Thymus (tissue), 11 donors: Measurements from ENCODE around the gene ADAMTS14. TPM values are rescaled to one million over a fixed set of nuclear protein-coding genes. Genes with fewer than 3 reads are reported as not detected.

ENCODE experiments used
- DNase-seq, 9 donors: peaks; one replicate each; pipeline ENCODE4 v3.0.0-alpha.2; 2013; ENCODE audit warnings: low spot score in 9 of 9, low read depth in 6 of 9, missing footprints in 1 of 9
- H3K27ac ChIP-seq, 2 donors: one replicate each; pipeline ENCODE4 v1.5.1; 2013; ENCODE audit warnings: control low read depth in 1 of 2, low read depth in 1 of 2, low read length in 1 of 2, mild to moderate bottlenecking in 1 of 2, moderate library complexity in 1 of 2
- H3K27me3 ChIP-seq, 2 donors: one replicate each; pipeline ENCODE4 v1.5.1; 2013; ENCODE audit warnings: low read length in 1 of 2; ENCODE audit not compliant: control insufficient read depth in 2 of 2, insufficient read depth in 1 of 2
- H3K36me3 ChIP-seq, 2 donors: one replicate each; pipeline ENCODE4 v1.5.1; 2013; ENCODE audit warnings: low read length in 1 of 2, mild to moderate bottlenecking in 1 of 2, moderate library complexity in 1 of 2; ENCODE audit not compliant: control insufficient read depth in 2 of 2, insufficient read depth in 2 of 2
- H3K4me1 ChIP-seq, 2 donors: one replicate each; pipeline ENCODE4 v1.5.1; 2013; ENCODE audit warnings: low read length in 2 of 2; ENCODE audit not compliant: control insufficient read depth in 2 of 2, insufficient read depth in 2 of 2
- H3K4me3 ChIP-seq, 2 donors: one replicate each; pipeline ENCODE4 v1.5.1; 2013; ENCODE audit warnings: low read length in 2 of 2, control low read depth in 1 of 2, mild to moderate bottlenecking in 1 of 2
- H3K9me3 ChIP-seq, 2 donors: one replicate each; pipeline ENCODE4 v1.5.1; 2013; ENCODE audit warnings: low read length in 1 of 2, mild to moderate bottlenecking in 1 of 2; ENCODE audit not compliant: control insufficient read depth in 2 of 2, insufficient read depth in 1 of 2
- WGBS: extraction: QIAGEN DNeasy Blood & Tissue Kit; methylation state at CpG from one replicate; pipeline ENCODE4 v1.1.7; 2013; 5-methylcytosine and 5-hydroxymethylcytosine counted together
- polyA plus RNA-seq: library from polyadenylated mRNA; stranded (reverse); fragments of 200-250 nt; gene quantifications from one replicate; pipeline ENCODE4 v1.2.3, GENCODE V29; 2013
- total RNA-seq: library from RNA; stranded (reverse); fragments of 120-200 nt; gene quantifications from one replicate; pipeline ENCODE4 v1.2.4, GENCODE V29; 2013
- donor health status: healthy.

Gene ADAMTS14
- total and polyA plus RNA-seq, 2 donors: 1.2 to 1.8 TPM

GRCh38 chr10:70748801-70749573 lies 76.7 kb downstream of the ADAMTS14 start:
- no peaks in the 10 kb centered on the region for H3K27me3 ChIP-seq
- DNase-seq: no peak
- no peaks in the 10 kb centered on the region for H3K36me3 ChIP-seq
- H3K27ac ChIP-seq: no peak overlapping the region
- 97% methylated on average over 10 of the region's 10 CpGs for WGBS
- H3K9me3 ChIP-seq: no peaks in the 10 kb centered on the region
- peaks cover 0 to 7% of the 10 kb centered on the region in 2 donors for H3K4me1 ChIP-seq
- no peak overlapping the region for H3K4me3 ChIP-seq

GRCh38 chr10:70749756-70750155 lies 77.5 kb downstream of the ADAMTS14 start:
- Histone ChIP-seq H3K36me3 (no peaks in the 10 kb centered on the region), H3K9me3 (no peaks in the 10 kb centered on the region), H3K4me3 (no peak overlapping the region), H3K4me1 (peaks cover 0 to 7% of the 10 kb centered on the region in 2 donors), H3K27ac (no peak overlapping the region), H3K27me3 (no peaks in the 10 kb centered on the region)
- WGBS: 98% methylated on average over 10 of the region's 10 CpGs
- DNase-seq: no peak

GRCh38 chr10:70750156-70750703 lies 77.9 kb downstream of the ADAMTS14 start:
- no peak for DNase-seq
- H3K36me3 ChIP-seq: no peaks in the 10 kb centered on the region

GRCh38 chr10:70751356-70751755 lies 79.0 kb downstream of the ADAMTS14 start:
- no peak overlapping the region for H3K4me3 ChIP-seq
- no peaks in the 10 kb centered on the region for H3K36me3 ChIP-seq
- no peaks in the 10 kb centered on the region for H3K27me3 ChIP-seq
- no peaks in the 10 kb centered on the region for H3K9me3 ChIP-seq
- no peak overlapping the region for H3K27ac ChIP-seq
- peaks cover 0 to 7% of the 10 kb centered on the region in 2 donors for H3K4me1 ChIP-seq
- 95% methylated on average over 9 of the region's 9 CpGs for WGBS
- DNase-seq: no peak

More at GRCh38 chr10:70750156-70750703, 77.9 kb downstream of the ADAMTS14 start:
- no peak overlapping the region for H3K4me3 ChIP-seq
- H3K27ac ChIP-seq: no peak overlapping the region
- peaks cover 0 to 7% of the 10 kb centered on the region in 2 donors for H3K4me1 ChIP-seq
- no peaks in the 10 kb centered on the region for H3K9me3 ChIP-seq
- no peaks in the 10 kb centered on the region for H3K27me3 ChIP-seq
- 78% methylated on average over 3 of the region's 3 CpGs for WGBS

GRCh38 chr10:70751991-70752390 lies 79.7 kb downstream of the ADAMTS14 start:
- DNase-seq: no peak
- H3K36me3 ChIP-seq: no peaks in the 10 kb centered on the region
- H3K4me1 ChIP-seq: peaks cover 0 to 3% of the 10 kb centered on the region in 2 donors
- H3K27ac ChIP-seq: no peak overlapping the region
- no peaks in the 10 kb centered on the region for H3K9me3 ChIP-seq
- WGBS: 90% methylated on average over 14 of the region's 14 CpGs
- no peak overlapping the region for H3K4me3 ChIP-seq
- H3K27me3 ChIP-seq: no peaks in the 10 kb centered on the region

- Histone ChIP-seq H3K4me3 (no peak overlapping the region), H3K36me3 (no peaks in the 10 kb centered on the region), H3K27ac (no peak overlapping the region), H3K27me3 (no peaks in the 10 kb centered on the region), H3K4me1 (no peaks in the 10 kb centered on the region), H3K9me3 (no peaks in the 10 kb centered on the region)
- WGBS: 96% methylated on average over 7 of the region's 7 CpGs
- no peak for DNase-seq
Observed at GRCh38 chr10:70752571-70752970, 80.3 kb downstream of the ADAMTS14 start.

GRCh38 chr10:70753026-70753663 lies 80.8 kb downstream of the ADAMTS14 start:
- WGBS: 94% methylated on average over 10 of the region's 10 CpGs
- no peak for DNase-seq
- H3K9me3 ChIP-seq: no peaks in the 10 kb centered on the region

GRCh38 chr10:70753841-70754621 lies 81.7 kb downstream of the ADAMTS14 start:
- H3K9me3 ChIP-seq: no peaks in the 10 kb centered on the region
- peak overlapping the region in 1 of 2 donors; percentile 37 for H3K27ac ChIP-seq
- no peak overlapping the region for H3K4me3 ChIP-seq
- no peaks in the 10 kb centered on the region for H3K36me3 ChIP-seq
- 85% methylated on average over 15 of the region's 15 CpGs for WGBS
- no peak for DNase-seq
- H3K27me3 ChIP-seq: no peaks in the 10 kb centered on the region
- H3K4me1 ChIP-seq: no peaks in the 10 kb centered on the region

More at GRCh38 chr10:70753026-70753663, 80.8 kb downstream of the ADAMTS14 start:
- Histone ChIP-seq H3K36me3 (no peaks in the 10 kb centered on the region), H3K4me1 (no peaks in the 10 kb centered on the region), H3K27ac (no peak overlapping the region), H3K27me3 (no peaks in the 10 kb centered on the region), H3K4me3 (no peak overlapping the region)
